Neural cell (in vitro differentiated cells): ENCODE measurements around the gene SLC4A5. TPM values are rescaled to one million over a fixed set of nuclear protein-coding genes. Genes with fewer than 3 reads are reported as not detected.

ENCODE experiments used
- H2AFZ ChIP-seq: fragments of 200-600, 300-800 bp; sonication (generic), shearing (Covaris generic); 2 replicates; pipeline ENCODE4 v1.6.0; 2014; ENCODE audit warnings: low read depth, mild to moderate bottlenecking, antibody characterized with exemption, low read length, moderate library complexity
- H3F3A ChIP-seq: fragments of 200-600 bp; shearing (Covaris generic); 2 replicates; pipeline ENCODE4 v1.6.1; 2016; ENCODE audit warnings: mild to moderate bottlenecking, moderate library complexity, mixed read lengths, antibody characterized with exemption, low read length; ENCODE audit not compliant: insufficient read depth, poor library complexity, severe bottlenecking
- H3K27ac ChIP-seq: fragments of 200-600, 300-800 bp; sonication (generic), shearing (Covaris generic); 2 replicates; pipeline ENCODE4 v1.5.1; 2014; ENCODE audit warnings: mild to moderate bottlenecking, low read length, moderate library complexity
- H3K27me3 ChIP-seq: fragments of 300-800, 200-600 bp; sonication (generic), shearing (Covaris generic); 2 replicates; pipeline ENCODE4 v1.6.0; 2014; ENCODE audit warnings: mild to moderate bottlenecking, low read depth, low read length, moderate library complexity; ENCODE audit not compliant: insufficient read depth
- H3K36me3 ChIP-seq: fragments of 300-800, 200-600 bp; sonication (generic), shearing (Covaris generic); 2 replicates; pipeline ENCODE4 v1.5.1; 2014; ENCODE audit warnings: mild to moderate bottlenecking, antibody characterized with exemption, low read length, moderate library complexity; ENCODE audit not compliant: insufficient read depth
- H3K4me2 ChIP-seq: fragments of 300-800, 200-600 bp; sonication (generic), shearing (Covaris generic); 2 replicates; pipeline ENCODE4 v1.6.0; 2014; ENCODE audit warnings: mild to moderate bottlenecking, low read length
- H3K4me3 ChIP-seq: fragments of 300-800, 200-600 bp; sonication (generic), shearing (Covaris generic); 2 replicates; pipeline ENCODE4 v1.5.1; 2014; ENCODE audit warnings: mild to moderate bottlenecking, low read length, moderate library complexity
- H3K79me2 ChIP-seq: fragments of 200-600 bp; shearing (Covaris generic); replicated peaks from 2 replicates; pipeline ENCODE4 v1.6.0; 2014; ENCODE audit warnings: mild to moderate bottlenecking, low read length, moderate library complexity; ENCODE audit not compliant: insufficient read depth
- H3K9ac ChIP-seq: fragments of 300-800, 200-600 bp; sonication (generic), shearing (Covaris generic); 2 replicates; pipeline ENCODE4 v1.6.1; 2016; ENCODE audit warnings: mild to moderate bottlenecking, low read length, mixed read lengths
- H3K9me2 ChIP-seq: fragments of 200-600 bp; shearing (Covaris generic); 2 replicates; pipeline ENCODE4 v1.6.1; 2016; ENCODE audit warnings: mild to moderate bottlenecking, low read length, mixed read lengths; ENCODE audit not compliant: insufficient read depth
- H3K9me3 ChIP-seq: fragments of 200-600, 300-800 bp; sonication (generic), shearing (Covaris generic); 2 replicates; pipeline ENCODE4 v1.6.1; 2016; ENCODE audit warnings: mild to moderate bottlenecking, mixed run types, low read length, moderate library complexity, mixed read lengths
- H4K20me1 ChIP-seq: fragments of 200-600 bp; shearing (Covaris generic); 2 replicates; pipeline ENCODE4 v1.6.1; 2016; ENCODE audit warnings: mild to moderate bottlenecking, mixed run types; ENCODE audit not compliant: insufficient read depth
- EP300 ChIP-seq: fragments of 450-650 bp; conservative IDR thresholded peaks from 2 replicates; pipeline ENCODE4 v1.6.1; 2014; ENCODE audit warnings: antibody characterized with exemption, mild to moderate bottlenecking, moderate library complexity; ENCODE audit not compliant: poor library complexity, severe bottlenecking
- EZH2 ChIP-seq: fragments of 200-600, 300-800 bp; shearing (Covaris generic), sonication (generic); IDR thresholded peaks from 2 replicates; pipeline ENCODE4 v1.6.1; 2014; ENCODE audit warnings: antibody characterized with exemption, low read length, borderline replicate concordance, mild to moderate bottlenecking; ENCODE audit not compliant: insufficient read depth, poor library complexity, severe bottlenecking
- MXI1 ChIP-seq: fragments of 450-650 bp; conservative IDR thresholded peaks from 2 replicates; pipeline ENCODE4 v1.6.1; 2014; ENCODE audit warnings: antibody characterized with exemption, mild to moderate bottlenecking; ENCODE audit not compliant: poor library complexity, severe bottlenecking
- POLR2AphosphoS5 ChIP-seq: IDR thresholded peaks from 2 replicates; pipeline ENCODE4 v1.6.1; 2012
- RAD21 ChIP-seq: fragments of 450-650 bp; conservative IDR thresholded peaks from 2 replicates; pipeline ENCODE4 v1.6.1; 2014; ENCODE audit warnings: antibody characterized with exemption, mild to moderate bottlenecking, moderate library complexity
- REST ChIP-seq: IDR thresholded peaks from 2 replicates; pipeline ENCODE4 v1.6.1; 2012; ENCODE audit warnings: borderline replicate concordance
- SMC3 ChIP-seq: fragments of 450-650 bp; conservative IDR thresholded peaks from 2 replicates; pipeline ENCODE4 v1.6.1; 2014; ENCODE audit warnings: antibody characterized with exemption, mild to moderate bottlenecking, moderate library complexity; ENCODE audit not compliant: poor library complexity
- TAF1 ChIP-seq: IDR thresholded peaks from 2 replicates; pipeline ENCODE4 v1.6.1; 2012; ENCODE audit warnings: low read depth
- polyA plus RNA-seq: library from polyadenylated mRNA; depleted of rRNA; stranded (reverse); fragments of >200 nt; gene quantifications from 2 replicates; pipeline ENCODE4 v1.2.3, GENCODE V29; 2014
- TF ChIP-seq, protein P1 (sequence below): fragments of 450-650 bp; IDR thresholded peaks from 2 replicates; pipeline ENCODE4 v1.5.1; 2014; ENCODE audit warnings: antibody characterized with exemption, mild to moderate bottlenecking, moderate library complexity; ENCODE audit not compliant: poor library complexity, severe bottlenecking

SLC4A5 gene
- polyA plus RNA-seq, 1 donor from 2014 or later: 3.9 TPM

GRCh38 chr2:74278694-74279093 is 64.5 kb downstream of the SLC4A5 start:
- H2AFZ ChIP-seq: no peak overlapping the region
- H3K4me2 ChIP-seq: no peak overlapping the region
- H3F3A ChIP-seq: no peaks in the 10 kb centered on the region
- no peaks in the 10 kb centered on the region for H3K27me3 ChIP-seq
- H4K20me1 ChIP-seq: no peaks in the 10 kb centered on the region
- no peak overlapping the region for H3K27ac ChIP-seq
- no peaks in the 10 kb centered on the region for H3K79me2 ChIP-seq
- H3K4me3 ChIP-seq: no peak overlapping the region
- TF ChIP-seq, protein P1, sequence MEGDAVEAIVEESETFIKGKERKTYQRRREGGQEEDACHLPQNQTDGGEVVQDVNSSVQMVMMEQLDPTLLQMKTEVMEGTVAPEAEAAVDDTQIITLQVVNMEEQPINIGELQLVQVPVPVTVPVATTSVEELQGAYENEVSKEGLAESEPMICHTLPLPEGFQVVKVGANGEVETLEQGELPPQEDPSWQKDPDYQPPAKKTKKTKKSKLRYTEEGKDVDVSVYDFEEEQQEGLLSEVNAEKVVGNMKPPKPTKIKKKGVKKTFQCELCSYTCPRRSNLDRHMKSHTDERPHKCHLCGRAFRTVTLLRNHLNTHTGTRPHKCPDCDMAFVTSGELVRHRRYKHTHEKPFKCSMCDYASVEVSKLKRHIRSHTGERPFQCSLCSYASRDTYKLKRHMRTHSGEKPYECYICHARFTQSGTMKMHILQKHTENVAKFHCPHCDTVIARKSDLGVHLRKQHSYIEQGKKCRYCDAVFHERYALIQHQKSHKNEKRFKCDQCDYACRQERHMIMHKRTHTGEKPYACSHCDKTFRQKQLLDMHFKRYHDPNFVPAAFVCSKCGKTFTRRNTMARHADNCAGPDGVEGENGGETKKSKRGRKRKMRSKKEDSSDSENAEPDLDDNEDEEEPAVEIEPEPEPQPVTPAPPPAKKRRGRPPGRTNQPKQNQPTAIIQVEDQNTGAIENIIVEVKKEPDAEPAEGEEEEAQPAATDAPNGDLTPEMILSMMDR: no peak
- TF ChIP-seq SMC3 (no peak), MXI1 (no peak), POLR2AphosphoS5 (no peak)
- no peaks in the 10 kb centered on the region for H3K36me3 ChIP-seq
- no peak overlapping the region for H3K9ac ChIP-seq
- H3K9me2 ChIP-seq: no peaks in the 10 kb centered on the region
- H3K9me3 ChIP-seq: no peaks in the 10 kb centered on the region

GRCh38 chr2:74278176-74278575 is 65.0 kb downstream of the SLC4A5 start:
- Histone ChIP-seq H4K20me1 (no peaks in the 10 kb centered on the region), H3K36me3 (no peaks in the 10 kb centered on the region), H3K4me2 (no peak overlapping the region), H3K9ac (no peak overlapping the region), H3K9me2 (no peaks in the 10 kb centered on the region), H3K27me3 (no peaks in the 10 kb centered on the region), H3K27ac (no peak overlapping the region), H3K9me3 (no peaks in the 10 kb centered on the region), H2AFZ (no peak overlapping the region), H3F3A (no peaks in the 10 kb centered on the region), H3K4me3 (no peak overlapping the region), H3K79me2 (no peaks in the 10 kb centered on the region)
- TF ChIP-seq SMC3 (no peak), TAF1 (no peak), RAD21 (no peak), EP300 (no peak)

DNA sequence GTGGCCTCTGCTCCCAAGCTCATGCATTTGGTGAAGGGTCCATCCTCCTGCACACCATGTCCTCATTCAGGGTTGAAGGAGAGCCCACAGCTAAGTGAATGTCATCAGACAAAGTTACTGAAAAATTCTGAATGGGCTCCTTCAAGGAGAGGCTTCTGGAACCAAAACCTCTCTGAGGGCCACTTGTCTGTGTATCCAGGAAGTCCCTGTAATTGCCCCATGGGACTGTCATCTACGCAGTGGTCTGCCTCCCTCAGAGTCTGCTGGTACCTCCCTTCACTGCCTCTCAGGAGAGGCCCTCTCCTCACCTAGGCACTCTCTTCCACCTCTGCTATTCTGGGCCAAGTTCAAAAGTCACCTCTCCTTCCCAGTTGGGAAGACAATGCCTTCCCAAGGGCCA is 68.0 kb downstream of the SLC4A5 start:
- no peak for TF ChIP-seq EZH2
- TF ChIP-seq MXI1: no peak
- TF ChIP-seq POLR2AphosphoS5: no peak
- TF ChIP-seq TAF1: no peak
- TF ChIP-seq SMC3: no peak
- no peak for TF ChIP-seq EP300
- no peak overlapping the region for H2AFZ ChIP-seq
- no peak overlapping the region for H3K9ac ChIP-seq
- H3K27ac ChIP-seq: no peak overlapping the region
- H3K27me3 ChIP-seq: no peaks in the 10 kb centered on the region
- H3K4me2 ChIP-seq: no peak overlapping the region
- H3K4me3 ChIP-seq: no peak overlapping the region
- H3F3A ChIP-seq: no peaks in the 10 kb centered on the region
- H3K36me3 ChIP-seq: no peaks in the 10 kb centered on the region
- no peaks in the 10 kb centered on the region for H3K9me2 ChIP-seq
- no peaks in the 10 kb centered on the region for H3K9me3 ChIP-seq
- H4K20me1 ChIP-seq: no peaks in the 10 kb centered on the region
- H3K79me2 ChIP-seq: no peaks in the 10 kb centered on the region

DNA sequence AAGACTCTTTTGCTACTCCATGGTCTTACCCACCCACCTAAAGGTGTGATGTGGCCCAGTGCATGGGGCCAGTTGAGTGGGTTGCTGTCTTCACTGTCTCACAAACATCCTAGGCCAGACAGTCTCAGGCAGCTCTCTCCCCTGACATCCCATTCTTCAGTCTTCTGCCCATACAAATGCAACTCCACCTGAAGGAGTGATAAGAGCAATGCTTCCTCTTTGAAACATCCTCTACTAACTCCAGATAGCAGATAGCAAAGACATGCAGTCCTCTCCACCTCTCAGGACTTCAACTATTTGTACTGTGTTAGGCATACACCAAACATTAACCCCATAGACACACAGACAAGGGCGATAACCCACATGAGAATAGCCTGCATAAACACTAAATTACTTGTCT is 73.5 kb downstream of the SLC4A5 start:
- Histone ChIP-seq H3K9ac (no peak overlapping the region), H2AFZ (no peak overlapping the region), H3K4me2 (no peak overlapping the region), H3K36me3 (no peaks in the 10 kb centered on the region), H3K27ac (no peak overlapping the region), H3K9me3 (no peaks in the 10 kb centered on the region), H4K20me1 (no peaks in the 10 kb centered on the region), H3K27me3 (no peaks in the 10 kb centered on the region), H3K4me3 (no peak overlapping the region), H3F3A (no peaks in the 10 kb centered on the region), H3K9me2 (no peaks in the 10 kb centered on the region), H3K79me2 (no peaks in the 10 kb centered on the region)
- TF ChIP-seq SMC3 (no peak), POLR2AphosphoS5 (no peak), MXI1 (no peak), TAF1 (no peak), REST (no peak), EP300 (no peak), EZH2 (no peak), RAD21 (no peak)
- TF ChIP-seq, protein P1: no peak
